Ectodermal cell (in vitro differentiated cells): ENCODE measurements around the gene HUNK.
"Not testable (repeated sequence)": the region's sequence is repeated elsewhere in the genome, so short reads cannot be mapped to it uniquely, and the experiment has no call there.

Source experiments
- H3K27ac ChIP-seq: 2 replicates; pipeline ENCODE4 v1.7.0; 2013; ENCODE audit warnings: mild to moderate bottlenecking, low read depth, low read length; ENCODE audit not compliant: insufficient read depth, poor library complexity, severe bottlenecking
- H3K27me3 ChIP-seq: 2 replicates; pipeline ENCODE4 v1.7.0; 2013; ENCODE audit warnings: mild to moderate bottlenecking, low read length; ENCODE audit not compliant: insufficient read depth, control insufficient read depth, poor library complexity, severe bottlenecking
- H3K36me3 ChIP-seq: one replicate; pipeline ENCODE4 v1.7.0; 2013; ENCODE audit warnings: low read length; ENCODE audit not compliant: control insufficient read depth, insufficient read depth
- H3K4me1 ChIP-seq: one replicate; pipeline ENCODE4 v1.7.0; 2013; ENCODE audit warnings: low read length; ENCODE audit not compliant: control insufficient read depth, insufficient read depth
- H3K4me3 ChIP-seq: 2 replicates; pipeline ENCODE4 v1.7.0; 2013; ENCODE audit warnings: low read depth, low read length, control low read depth; ENCODE audit not compliant: insufficient read depth
- H3K9me3 ChIP-seq: 2 replicates; pipeline ENCODE4 v1.7.0; 2013; ENCODE audit warnings: mild to moderate bottlenecking, low read length, moderate library complexity; ENCODE audit not compliant: control insufficient read depth
- WGBS, 2 experiments: methylation state at CpG; one replicate each; pipeline ENCODE4 v1.1.7; 2013; ENCODE audit warnings: missing lambda C conversion rate in 2 of 2; 5-methylcytosine and 5-hydroxymethylcytosine counted together

HUNK gene

GRCh38 chr21:31869750-31870149, 3.1 kb upstream of the HUNK start:
- no peak overlapping the region for H3K27ac ChIP-seq
- peaks cover 38% of the 10 kb centered on the region for H3K27me3 ChIP-seq
- 89 to 90% methylated on average over 6 of the region's 6 CpGs for WGBS, 2 experiments
- H3K4me1 ChIP-seq = peaks cover 2% of the 10 kb centered on the region
- no peak overlapping the region for H3K4me3 ChIP-seq
- H3K9me3 ChIP-seq = no peaks in the 10 kb centered on the region
- H3K36me3 ChIP-seq = no peaks in the 10 kb centered on the region

GRCh38 chr21:31870472-31871193, 2.2 kb upstream of the HUNK start:
- peaks cover 8% of the 10 kb centered on the region for H3K4me1 ChIP-seq
- H3K36me3 ChIP-seq = no peaks in the 10 kb centered on the region
- no peak overlapping the region for H3K27ac ChIP-seq
- WGBS, 2 experiments = 78 to 82% methylated on average over 8 of the region's 8 CpGs
- peaks cover 39% of the 10 kb centered on the region for H3K27me3 ChIP-seq
- no peak overlapping the region for H3K4me3 ChIP-seq
- no peaks in the 10 kb centered on the region for H3K9me3 ChIP-seq

DNA sequence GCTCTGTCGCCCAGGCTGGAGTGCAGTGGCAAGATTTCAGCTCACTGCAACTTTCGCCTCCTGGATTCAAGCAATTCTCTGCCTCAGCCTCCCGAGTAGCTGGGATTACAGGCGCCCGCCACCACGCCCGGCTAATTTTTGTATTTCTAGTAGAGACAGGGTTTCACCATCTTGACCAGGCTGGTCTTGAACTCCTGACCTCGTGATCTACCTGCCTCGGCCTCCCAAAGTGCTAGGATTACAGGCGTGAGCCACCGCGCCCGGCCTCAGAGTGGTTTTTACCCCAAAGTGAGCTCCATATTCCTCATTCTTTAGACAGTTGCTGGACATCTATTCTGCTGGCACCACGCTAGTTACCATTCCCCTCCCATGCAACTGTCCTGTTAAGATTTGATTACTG, 1.4 kb upstream of the HUNK start:
- H3K36me3 ChIP-seq, H3K4me3 ChIP-seq, H3K27ac ChIP-seq, H3K4me1 ChIP-seq, H3K9me3 ChIP-seq: not testable (repeated sequence)
- WGBS, 2 experiments = 89 to 93% methylated on average over 13 to 14 of the region's 14 CpGs
- H3K27me3 ChIP-seq = peaks cover 39% of the 10 kb centered on the region

- no peaks in the 10 kb centered on the region for H3K36me3 ChIP-seq
- 6 to 7% methylated on average over 12 of the region's 12 CpGs for WGBS, 2 experiments
- no peak overlapping the region for H3K27ac ChIP-seq
- H3K27me3 ChIP-seq = peaks cover 39% of the 10 kb centered on the region
- H3K4me1 ChIP-seq = peaks cover 8% of the 10 kb centered on the region
- no peaks in the 10 kb centered on the region for H3K9me3 ChIP-seq
- peak overlapping the region; percentile 66 for H3K4me3 ChIP-seq
These were observed 758 bp upstream of the HUNK start for GRCh38 chr21:31872072-31872451.

GRCh38 chr21:31873275-31873695, 465 bp downstream of the HUNK start:
- peaks cover 39% of the 10 kb centered on the region for H3K27me3 ChIP-seq
- no peaks in the 10 kb centered on the region for H3K9me3 ChIP-seq
- H3K27ac ChIP-seq = peak overlapping the region; percentile 20
- H3K4me3 ChIP-seq = peak overlapping the region; percentile 66
- WGBS, 2 experiments = 0 to 1% methylated on average over 58 of the region's 58 CpGs
- peaks cover 8% of the 10 kb centered on the region for H3K4me1 ChIP-seq
- no peaks in the 10 kb centered on the region for H3K36me3 ChIP-seq

GRCh38 chr21:31873696-31874599, 1.1 kb downstream of the HUNK start:
- 1% methylated on average over 77 of the region's 77 CpGs for WGBS, 2 experiments
- peaks cover 39% of the 10 kb centered on the region for H3K27me3 ChIP-seq

GRCh38 chr21:31874812-31875212, 2.0 kb downstream of the HUNK start:
- Histone ChIP-seq H3K36me3 (no peaks in the 10 kb centered on the region), H3K27ac (no peak overlapping the region), H3K27me3 (peaks cover 32% of the 10 kb centered on the region), H3K9me3 (no peaks in the 10 kb centered on the region), H3K4me3 (peak overlapping the region; percentile 66), H3K4me1 (peaks cover 15% of the 10 kb centered on the region)
- 21 to 24% methylated on average over 12 of the region's 12 CpGs for WGBS, 2 experiments

More at GRCh38 chr21:31873696-31874599, 1.1 kb downstream of the HUNK start:
- Histone ChIP-seq H3K4me3 (peak overlapping the region; percentile 66), H3K36me3 (no peaks in the 10 kb centered on the region), H3K9me3 (no peaks in the 10 kb centered on the region), H3K27ac (no peak overlapping the region), H3K4me1 (peaks cover 8% of the 10 kb centered on the region)

DNA sequence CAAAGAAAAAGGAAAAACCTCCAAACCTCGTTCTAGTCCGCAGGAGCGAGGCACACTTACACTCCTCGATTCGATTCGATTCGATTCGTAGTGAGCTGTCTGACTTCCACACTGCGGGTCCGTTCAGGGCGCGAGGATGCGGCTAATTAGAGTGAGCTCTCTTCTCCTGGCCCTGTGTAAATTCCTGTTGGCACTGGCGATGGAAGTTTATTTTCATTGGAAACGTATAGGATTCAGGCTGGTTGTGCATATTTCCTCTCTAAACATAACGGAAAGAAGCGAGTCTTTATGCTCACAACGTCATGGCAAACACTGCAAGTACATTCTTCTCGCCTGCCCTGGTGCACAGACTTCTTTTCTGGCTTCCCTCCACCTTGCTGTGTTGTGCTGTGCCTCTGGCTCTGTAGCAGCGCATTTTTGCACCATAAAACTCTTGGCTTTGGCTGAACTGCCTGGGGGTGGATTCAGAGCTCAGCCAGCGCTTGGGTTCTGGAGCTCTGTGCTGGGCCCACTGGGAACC, 2.7 kb downstream of the HUNK start:
- H3K4me3 ChIP-seq = no peak overlapping the region
- peaks cover 31% of the 10 kb centered on the region for H3K27me3 ChIP-seq
- H3K4me1 ChIP-seq = peaks cover 22% of the 10 kb centered on the region
- H3K36me3 ChIP-seq = no peaks in the 10 kb centered on the region
- H3K9me3 ChIP-seq = no peaks in the 10 kb centered on the region
- 84% methylated on average over 21 of the region's 21 CpGs for WGBS, 2 experiments
- no peak overlapping the region for H3K27ac ChIP-seq

GRCh38 chr21:31877463-31877957, 4.7 kb downstream of the HUNK start:
- peaks cover 25% of the 10 kb centered on the region for H3K4me1 ChIP-seq
- no peaks in the 10 kb centered on the region for H3K9me3 ChIP-seq
- 89 to 93% methylated on average over 5 of the region's 5 CpGs for WGBS, 2 experiments
- H3K27ac ChIP-seq = no peak overlapping the region
- no peak overlapping the region for H3K4me3 ChIP-seq
- peaks cover 12% of the 10 kb centered on the region for H3K27me3 ChIP-seq
- H3K36me3 ChIP-seq = no peaks in the 10 kb centered on the region

GRCh38 chr21:31878831-31879230, 6.0 kb downstream of the HUNK start:
- Histone ChIP-seq H3K4me1 (peaks cover 25% of the 10 kb centered on the region), H3K27me3 (peaks cover 8% of the 10 kb centered on the region), H3K27ac (no peak overlapping the region), H3K9me3 (no peaks in the 10 kb centered on the region), H3K36me3 (no peaks in the 10 kb centered on the region), H3K4me3 (no peak overlapping the region)
- 93 to 94% methylated on average over 2 of the region's 2 CpGs for WGBS, 2 experiments
